Suppressor macrophage treated with lipopolysaccharide for 4 hours (primary cell): ENCODE measurements around the gene BCAS4.

ENCODE experiments used
- DNase-seq: peaks from one replicate; pipeline ENCODE4 v3.0.0-alpha.2; 2020

The BCAS4 gene

GRCh38 chr20:50826121-50826520 lies 31.3 kb downstream of the BCAS4 start:
- DNase-seq = no peak

- no peak for DNase-seq
Measured at GRCh38 chr20:50828363-50829136, 33.7 kb downstream of the BCAS4 start.

GRCh38 chr20:50831622-50832021 lies 36.8 kb downstream of the BCAS4 start:
- no peak for DNase-seq

- no peak for DNase-seq
Measured at GRCh38 chr20:50834599-50835005, 39.7 kb downstream of the BCAS4 start.

GRCh38 chr20:50837532-50838321 lies 42.9 kb downstream of the BCAS4 start:
- no peak for DNase-seq

GRCh38 chr20:50838322-50838625 lies 43.4 kb downstream of the BCAS4 start:
- no peak for DNase-seq

- DNase-seq = no peak
Measured at GRCh38 chr20:50838707-50839385, 44.0 kb downstream of the BCAS4 start.

- DNase-seq = no peak
Measured at GRCh38 chr20:50842821-50843220, 48.0 kb downstream of the BCAS4 start.

- no peak for DNase-seq
Measured at GRCh38 chr20:50843331-50844276, 48.7 kb downstream of the BCAS4 start.

GRCh38 chr20:50844430-50845100 lies 49.7 kb downstream of the BCAS4 start:
- DNase-seq = no peak

- no peak for DNase-seq
Measured at GRCh38 chr20:50845566-50846215, 50.8 kb downstream of the BCAS4 start.

GRCh38 chr20:50848341-50848808 lies 53.5 kb downstream of the BCAS4 start:
- DNase-seq = no peak

- no peak for DNase-seq
Measured at GRCh38 chr20:50848846-50849673, 54.2 kb downstream of the BCAS4 start.

GRCh38 chr20:50850721-50851286 lies 55.9 kb downstream of the BCAS4 start:
- DNase-seq = no peak

GRCh38 chr20:50852085-50852484 lies 57.2 kb downstream of the BCAS4 start:
- no peak for DNase-seq

- DNase-seq = no peak
Measured at GRCh38 chr20:50854506-50855249, 59.8 kb downstream of the BCAS4 start.

- no peak for DNase-seq
Measured at GRCh38 chr20:50855498-50856474, 60.9 kb downstream of the BCAS4 start.

- no peak for DNase-seq
Measured at GRCh38 chr20:50856475-50857041, 61.7 kb downstream of the BCAS4 start.
